NT2/D1 (cell line): ENCODE results near the gene PPBP.
"Not testable (repeated sequence)": the region's sequence is repeated elsewhere in the genome, so short reads cannot be mapped to it uniquely, and the experiment has no call there.

Source experiments
- DNase-seq: peaks from one replicate; pipeline ENCODE4 v3.0.0-alpha.2; 2011; ENCODE audit warnings: low read depth, low spot score
- H3K27me3 ChIP-seq: 2 replicates; pipeline ENCODE4 v1.6.0; 2011; ENCODE audit warnings: mild to moderate bottlenecking; ENCODE audit not compliant: insufficient read length, insufficient read depth
- H3K36me3 ChIP-seq: 2 replicates; pipeline ENCODE4 v1.6.1; 2011; ENCODE audit warnings: mild to moderate bottlenecking, low read length, mixed read lengths; ENCODE audit not compliant: insufficient read depth, insufficient read length
- H3K4me1 ChIP-seq: 2 replicates; pipeline ENCODE4 v1.5.1; 2011; ENCODE audit not compliant: insufficient read depth, insufficient read length
- H3K4me3 ChIP-seq: 2 replicates; pipeline ENCODE4 v1.5.1; 2011; ENCODE audit warnings: low read depth; ENCODE audit not compliant: insufficient read length
- H3K9ac ChIP-seq: 2 replicates; pipeline ENCODE4 v1.6.0; 2011; ENCODE audit warnings: low read depth; ENCODE audit not compliant: insufficient read length
- H3K9me3 ChIP-seq: 2 replicates; pipeline ENCODE4 v1.5.1; 2011; ENCODE audit warnings: mild to moderate bottlenecking, low read length; ENCODE audit not compliant: insufficient read depth
- SUZ12 ChIP-seq: IDR thresholded peaks from 2 replicates; pipeline ENCODE4 v1.6.1; 2011; ENCODE audit not compliant: insufficient read length, insufficient read depth; ENCODE audit errors: extremely low read depth
- YY1 ChIP-seq: IDR thresholded peaks from 2 replicates; pipeline ENCODE4 v1.6.1; 2011; ENCODE audit not compliant: insufficient read length, insufficient read depth
- ZNF274 ChIP-seq: IDR thresholded peaks from 2 replicates; pipeline ENCODE4 v1.6.1; 2011; ENCODE audit warnings: mild to moderate bottlenecking, low read depth, low read length

Gene PPBP

GRCh38 chr4:73964862-73965611 lies 23.0 kb downstream of the PPBP start:
- peaks cover 14% of the 10 kb centered on the region; the same call in 1 of the 2 replicates for H3K9me3 ChIP-seq
- H3K27me3 ChIP-seq, result no peaks in the 10 kb centered on the region
- H3K4me3 ChIP-seq, result no peak overlapping the region
- no peaks in the 10 kb centered on the region for H3K4me1 ChIP-seq
- no peak overlapping the region for H3K9ac ChIP-seq
- no peak for DNase-seq
- no peaks in the 10 kb centered on the region for H3K36me3 ChIP-seq
- no peak for TF ChIP-seq YY1
- no peak for TF ChIP-seq ZNF274

- TF ChIP-seq SUZ12 (no peak), YY1 (no peak), ZNF274 (no peak)
- Histone ChIP-seq H3K9me3 (peaks cover 14% of the 10 kb centered on the region; the same call in 1 of the 2 replicates), H3K27me3 (no peaks in the 10 kb centered on the region), H3K9ac (no peak overlapping the region), H3K36me3 (no peaks in the 10 kb centered on the region), H3K4me1 (no peaks in the 10 kb centered on the region), H3K4me3 (no peak overlapping the region)
- DNase-seq, result no peak
Observed at GRCh38 chr4:73962724-73963123, 25.3 kb downstream of the PPBP start.

- H3K4me1 ChIP-seq, H3K9ac ChIP-seq, H3K36me3 ChIP-seq, H3K27me3 ChIP-seq, H3K4me3 ChIP-seq, DNase-seq: not testable (repeated sequence)
- H3K9me3 ChIP-seq, result peaks cover 20% of the 10 kb centered on the region; the same call in 1 of the 2 replicates
Observed at GRCh38 chr4:73959041-73959440, 28.9 kb downstream of the PPBP start.

GRCh38 chr4:73952352-73952751 lies 35.6 kb downstream of the PPBP start:
- no peak overlapping the region for H3K4me3 ChIP-seq
- H3K36me3 ChIP-seq, result no peaks in the 10 kb centered on the region
- 0 out of 2 replicates have a peak, but pooled peaks cover 6% of the 10 kb centered on the region for H3K9me3 ChIP-seq
- TF ChIP-seq ZNF274 (no peak), YY1 (no peak), SUZ12 (no peak)
- no peak for DNase-seq
- peaks cover 7% of the 10 kb centered on the region for H3K27me3 ChIP-seq
- no peaks in the 10 kb centered on the region for H3K4me1 ChIP-seq
- no peak overlapping the region for H3K9ac ChIP-seq

GRCh38 chr4:73950376-73950920 lies 37.5 kb downstream of the PPBP start:
- peaks cover 25% of the 10 kb centered on the region for H3K27me3 ChIP-seq
- not testable (repeated sequence) for H3K9me3 ChIP-seq, H3K36me3 ChIP-seq, DNase-seq, H3K4me1 ChIP-seq, H3K9ac ChIP-seq, H3K4me3 ChIP-seq

GRCh38 chr4:73948990-73949706 lies 38.8 kb downstream of the PPBP start:
- H3K4me1 ChIP-seq, result no peaks in the 10 kb centered on the region
- no peak overlapping the region for H3K4me3 ChIP-seq
- peaks cover 38% of the 10 kb centered on the region for H3K27me3 ChIP-seq
- no peak for TF ChIP-seq SUZ12
- no peak for TF ChIP-seq ZNF274
- no peak for TF ChIP-seq YY1
- H3K9ac ChIP-seq, result no peak overlapping the region
- DNase-seq, result no peak
- H3K9me3 ChIP-seq, result no peaks in the 10 kb centered on the region; the same call in 1 of the 2 replicates
- no peaks in the 10 kb centered on the region for H3K36me3 ChIP-seq

- no peak overlapping the region for H3K9ac ChIP-seq
- no peaks in the 10 kb centered on the region for H3K4me1 ChIP-seq
- TF ChIP-seq ZNF274 (no peak), YY1 (no peak), SUZ12 (no peak)
- DNase-seq, result no peak
- no peaks in the 10 kb centered on the region; the same call in 1 of the 2 replicates for H3K9me3 ChIP-seq
- H3K4me3 ChIP-seq, result no peak overlapping the region
- H3K36me3 ChIP-seq, result no peaks in the 10 kb centered on the region
- H3K27me3 ChIP-seq, result peaks cover 41% of the 10 kb centered on the region
Observed at GRCh38 chr4:73948291-73948690, 39.7 kb downstream of the PPBP start.
